Epithelial cell of esophagus (primary cell): ENCODE results near the gene FCHSD2.

Source experiments
- DNase-seq: peaks from one replicate; pipeline ENCODE4 v3.0.0; 2010; ENCODE audit warnings: low read depth
- H3K4me3 ChIP-seq: 2 replicates; pipeline ENCODE4 v1.5.1; 2011; ENCODE audit warnings: mild to moderate bottlenecking, low read length, control low read depth
- TF ChIP-seq, protein P1 (sequence below): IDR thresholded peaks from 2 replicates; pipeline ENCODE4 v1.5.1; 2011; ENCODE audit warnings: low read depth, mild to moderate bottlenecking, low read length, control low read depth, inconsistent platforms; ENCODE audit not compliant: insufficient read depth; ENCODE audit errors: missing control alignments

Gene FCHSD2

DNA sequence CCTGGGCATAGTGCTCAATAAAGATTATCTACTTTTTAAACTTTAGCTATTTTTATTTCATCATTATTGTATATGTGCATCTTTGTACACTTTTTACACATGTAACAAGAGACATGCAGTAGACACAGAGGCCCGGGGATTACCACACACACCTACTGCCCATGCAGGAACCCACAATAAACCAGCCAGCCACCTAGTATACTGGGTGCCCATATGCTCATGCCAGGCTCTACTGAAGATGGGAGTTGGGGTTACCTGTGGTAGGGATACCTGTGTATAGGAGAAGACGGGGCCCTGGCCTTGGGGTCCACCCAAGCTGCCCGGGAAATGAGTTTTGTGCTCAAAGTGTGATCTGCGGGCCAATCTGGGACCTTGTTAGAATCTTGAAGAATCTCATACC, 44.8 kb upstream of the FCHSD2 start:
- no peak for DNase-seq
- TF ChIP-seq, protein P1, sequence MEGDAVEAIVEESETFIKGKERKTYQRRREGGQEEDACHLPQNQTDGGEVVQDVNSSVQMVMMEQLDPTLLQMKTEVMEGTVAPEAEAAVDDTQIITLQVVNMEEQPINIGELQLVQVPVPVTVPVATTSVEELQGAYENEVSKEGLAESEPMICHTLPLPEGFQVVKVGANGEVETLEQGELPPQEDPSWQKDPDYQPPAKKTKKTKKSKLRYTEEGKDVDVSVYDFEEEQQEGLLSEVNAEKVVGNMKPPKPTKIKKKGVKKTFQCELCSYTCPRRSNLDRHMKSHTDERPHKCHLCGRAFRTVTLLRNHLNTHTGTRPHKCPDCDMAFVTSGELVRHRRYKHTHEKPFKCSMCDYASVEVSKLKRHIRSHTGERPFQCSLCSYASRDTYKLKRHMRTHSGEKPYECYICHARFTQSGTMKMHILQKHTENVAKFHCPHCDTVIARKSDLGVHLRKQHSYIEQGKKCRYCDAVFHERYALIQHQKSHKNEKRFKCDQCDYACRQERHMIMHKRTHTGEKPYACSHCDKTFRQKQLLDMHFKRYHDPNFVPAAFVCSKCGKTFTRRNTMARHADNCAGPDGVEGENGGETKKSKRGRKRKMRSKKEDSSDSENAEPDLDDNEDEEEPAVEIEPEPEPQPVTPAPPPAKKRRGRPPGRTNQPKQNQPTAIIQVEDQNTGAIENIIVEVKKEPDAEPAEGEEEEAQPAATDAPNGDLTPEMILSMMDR: no peak
- no peak overlapping the region for H3K4me3 ChIP-seq

DNA sequence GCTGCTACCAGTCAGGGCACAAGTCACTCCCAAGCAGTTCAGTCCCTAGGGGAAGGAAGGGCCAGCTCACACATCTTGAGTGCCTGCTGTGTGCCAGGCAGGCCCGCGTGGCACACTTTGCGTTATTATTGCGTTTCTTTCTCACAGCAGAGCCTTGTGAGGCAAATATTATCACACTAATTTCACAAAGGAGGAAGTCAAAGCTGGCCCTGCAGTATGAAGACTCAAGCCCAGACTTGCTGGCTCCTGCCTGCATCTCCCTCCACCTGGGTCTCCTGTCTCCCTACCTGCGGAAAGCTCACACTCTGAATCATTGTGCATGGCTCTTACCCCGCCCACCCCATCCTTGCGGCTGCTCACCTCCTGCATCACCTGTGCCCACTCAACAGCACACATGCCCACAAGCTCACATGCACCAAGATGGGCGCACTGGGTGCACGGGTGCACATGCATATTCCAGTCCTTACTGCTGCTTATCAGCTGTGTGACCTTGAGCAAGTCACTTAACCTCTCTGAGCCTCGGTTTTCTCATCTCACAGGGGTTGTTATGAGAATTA, 44.3 kb upstream of the FCHSD2 start:
- peak overlapping the region; percentile 19 for H3K4me3 ChIP-seq
- TF ChIP-seq, protein P1: no peak
- peak; percentile 99 for DNase-seq

DNA sequence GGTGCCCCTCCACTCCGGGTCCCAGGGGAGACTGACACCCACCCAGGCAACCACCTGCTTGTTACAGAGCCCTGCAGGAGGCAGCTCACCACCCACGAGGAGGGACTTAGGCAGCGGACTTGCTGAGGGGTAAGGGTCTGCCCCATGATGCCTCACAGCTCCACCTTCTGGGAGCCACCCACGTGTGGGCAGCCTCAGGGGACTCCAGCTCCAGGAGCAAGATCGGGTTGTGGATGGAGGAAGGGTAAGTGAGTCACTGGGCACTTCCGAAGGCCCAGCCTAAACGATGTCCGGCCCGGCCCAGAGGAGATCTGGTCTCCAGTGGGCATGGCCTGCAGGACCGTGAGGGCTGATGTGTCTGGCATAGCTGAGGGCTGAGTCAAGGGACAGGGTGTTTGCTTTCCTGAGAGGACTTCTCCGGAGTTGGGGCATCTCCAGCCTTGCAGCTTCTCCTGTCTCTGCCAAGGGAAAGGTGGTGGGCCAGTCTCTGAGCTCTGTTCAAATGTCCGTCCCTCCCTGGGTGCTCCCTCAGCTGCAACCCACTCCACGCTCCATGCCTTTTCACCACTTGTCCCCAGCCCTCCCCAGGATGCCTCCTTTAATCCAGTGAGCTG, 43.7 kb upstream of the FCHSD2 start:
- H3K4me3 ChIP-seq: peak overlapping the region; percentile 19
- DNase-seq: peak; percentile 87
- TF ChIP-seq, protein P1: no peak

DNA sequence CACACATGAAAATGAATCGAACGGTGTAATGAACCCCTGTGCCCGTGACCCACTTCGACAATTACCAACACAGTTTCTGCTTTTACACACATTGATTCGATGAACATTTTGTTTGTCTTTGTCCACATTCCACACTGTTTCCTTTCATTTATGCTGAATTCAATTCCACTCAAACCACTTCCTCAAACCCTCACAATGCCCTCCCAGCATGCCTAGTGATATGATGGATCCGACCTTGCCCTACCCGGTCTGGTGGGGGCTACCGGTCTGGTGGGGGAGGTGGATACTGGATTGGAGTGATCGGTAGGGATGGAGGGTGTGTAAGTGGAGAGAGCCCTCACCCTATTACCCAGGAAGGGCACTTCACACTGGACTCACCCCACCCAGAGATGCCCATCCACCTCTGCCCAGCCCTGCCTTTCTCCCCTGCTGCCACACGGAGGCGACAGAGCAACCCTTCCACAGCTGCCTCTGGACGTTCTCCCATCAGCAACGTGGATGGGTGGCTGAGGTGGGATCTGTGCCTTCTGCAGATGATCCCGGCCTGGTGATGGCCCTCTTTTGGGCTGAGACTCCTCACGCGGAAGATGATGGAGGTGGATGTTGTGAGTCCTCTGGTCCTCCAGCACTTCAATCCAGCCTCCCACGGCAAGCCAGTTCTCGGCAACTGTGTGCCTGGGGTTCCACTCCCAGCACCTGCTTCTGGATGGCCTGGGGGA, 43.0 kb upstream of the FCHSD2 start:
- H3K4me3 ChIP-seq: no peak overlapping the region
- TF ChIP-seq, protein P1: peak; percentile 99
- DNase-seq: peak; percentile 84

DNA sequence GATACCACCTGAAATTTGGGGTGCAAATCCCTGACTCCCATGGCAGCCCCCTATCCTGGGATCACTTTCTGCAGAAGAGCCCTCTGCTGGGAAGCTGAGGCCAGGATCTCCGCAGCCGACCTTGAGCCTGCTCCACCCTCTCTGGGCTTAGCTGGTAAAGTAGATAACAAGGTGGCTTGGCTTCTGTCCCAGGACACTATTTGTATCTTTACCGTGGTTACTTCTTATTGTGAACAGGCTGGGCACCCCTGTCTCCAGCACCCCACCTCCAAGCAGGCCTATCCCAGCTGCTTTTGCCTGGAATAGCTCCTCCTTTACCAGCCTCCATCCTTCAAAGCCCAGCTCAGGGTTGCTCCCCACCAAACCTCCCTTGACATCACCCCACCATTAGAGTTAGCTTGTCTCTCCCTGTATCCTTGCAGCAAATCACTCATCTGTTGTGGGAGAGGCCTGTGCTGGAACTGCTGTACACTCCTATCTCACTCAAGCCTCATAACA, 40.8 kb upstream of the FCHSD2 start:
- no peak for DNase-seq
- TF ChIP-seq, protein P1: no peak

DNA sequence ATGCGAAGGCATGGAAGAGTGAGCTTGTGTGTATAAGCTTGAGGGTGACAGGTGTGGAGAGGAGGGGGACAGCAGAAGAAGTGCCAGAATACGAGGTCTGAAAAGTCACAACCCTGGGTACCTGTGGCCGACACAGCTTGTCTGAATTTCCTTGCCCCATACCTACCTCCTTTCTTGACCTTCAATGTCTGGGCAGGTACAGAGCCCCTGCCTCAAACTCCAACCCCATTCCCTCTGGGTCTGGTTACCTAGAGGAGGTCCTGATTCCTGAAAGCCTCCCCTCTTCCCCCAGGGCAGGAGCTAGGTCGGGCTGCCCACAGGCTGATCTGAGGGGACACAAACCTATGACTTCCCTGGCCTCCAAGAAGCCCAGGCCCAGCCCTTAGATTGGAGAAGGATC, 36.6 kb upstream of the FCHSD2 start:
- no peak for DNase-seq
- H3K4me3 ChIP-seq: no peak overlapping the region
- TF ChIP-seq, protein P1: no peak

More for the DNA sequence above, 40.8 kb upstream of the FCHSD2 start:
- H3K4me3 ChIP-seq: no peak overlapping the region
